A549 (cell line): ENCODE measurements around the gene DTWD2.

Experiments
- MYC ChIP-seq: IDR thresholded peaks from 2 replicates; pipeline ENCODE4 v1.6.1; 2012; ENCODE audit warnings: mild to moderate bottlenecking, inconsistent platforms, low read length, improper control_type of control experiment, borderline replicate concordance
- TF ChIP-seq, protein P1 (sequence below): fragments of 200-600 bp; sonication (generic); IDR thresholded peaks from 2 replicates; pipeline ENCODE4 v1.6.1; 2016; ENCODE audit warnings: antibody characterized with exemption, mild to moderate bottlenecking, moderate library complexity

DNA sequence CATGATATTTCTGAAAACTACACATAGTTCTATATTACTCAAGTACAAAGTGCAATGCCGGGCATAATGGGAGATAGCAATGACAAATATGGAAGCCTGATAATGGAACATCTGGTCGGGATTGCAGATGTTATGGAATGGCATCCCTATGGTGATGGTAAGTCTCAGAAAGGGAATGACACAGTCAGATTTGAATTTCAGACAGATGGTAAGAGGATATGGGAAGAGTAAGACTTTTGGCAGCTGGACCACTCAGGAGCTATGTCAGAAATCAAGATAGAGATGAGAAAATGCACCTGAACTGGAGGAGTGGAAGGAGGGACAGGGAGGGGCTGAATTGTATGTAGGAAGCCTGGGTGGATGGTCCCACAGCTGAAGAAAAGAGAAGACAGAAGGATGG, 200.0 kb downstream of the DTWD2 start:
- TF ChIP-seq MYC: no peak
- TF ChIP-seq, protein P1, sequence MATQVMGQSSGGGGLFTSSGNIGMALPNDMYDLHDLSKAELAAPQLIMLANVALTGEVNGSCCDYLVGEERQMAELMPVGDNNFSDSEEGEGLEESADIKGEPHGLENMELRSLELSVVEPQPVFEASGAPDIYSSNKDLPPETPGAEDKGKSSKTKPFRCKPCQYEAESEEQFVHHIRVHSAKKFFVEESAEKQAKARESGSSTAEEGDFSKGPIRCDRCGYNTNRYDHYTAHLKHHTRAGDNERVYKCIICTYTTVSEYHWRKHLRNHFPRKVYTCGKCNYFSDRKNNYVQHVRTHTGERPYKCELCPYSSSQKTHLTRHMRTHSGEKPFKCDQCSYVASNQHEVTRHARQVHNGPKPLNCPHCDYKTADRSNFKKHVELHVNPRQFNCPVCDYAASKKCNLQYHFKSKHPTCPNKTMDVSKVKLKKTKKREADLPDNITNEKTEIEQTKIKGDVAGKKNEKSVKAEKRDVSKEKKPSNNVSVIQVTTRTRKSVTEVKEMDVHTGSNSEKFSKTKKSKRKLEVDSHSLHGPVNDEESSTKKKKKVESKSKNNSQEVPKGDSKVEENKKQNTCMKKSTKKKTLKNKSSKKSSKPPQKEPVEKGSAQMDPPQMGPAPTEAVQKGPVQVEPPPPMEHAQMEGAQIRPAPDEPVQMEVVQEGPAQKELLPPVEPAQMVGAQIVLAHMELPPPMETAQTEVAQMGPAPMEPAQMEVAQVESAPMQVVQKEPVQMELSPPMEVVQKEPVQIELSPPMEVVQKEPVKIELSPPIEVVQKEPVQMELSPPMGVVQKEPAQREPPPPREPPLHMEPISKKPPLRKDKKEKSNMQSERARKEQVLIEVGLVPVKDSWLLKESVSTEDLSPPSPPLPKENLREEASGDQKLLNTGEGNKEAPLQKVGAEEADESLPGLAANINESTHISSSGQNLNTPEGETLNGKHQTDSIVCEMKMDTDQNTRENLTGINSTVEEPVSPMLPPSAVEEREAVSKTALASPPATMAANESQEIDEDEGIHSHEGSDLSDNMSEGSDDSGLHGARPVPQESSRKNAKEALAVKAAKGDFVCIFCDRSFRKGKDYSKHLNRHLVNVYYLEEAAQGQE: no peak
